HepG2 (cell line): ENCODE measurements around the gene CCDC57. TPM values are rescaled to one million over a fixed set of nuclear protein-coding genes. Genes with fewer than 3 reads are reported as not detected.

ENCODE experiments used
- CBFB ChIP-seq: sonication (generic); formaldehyde crosslinking; IDR thresholded peaks from 2 replicates; pipeline ENCODE4 v1.4.0; 2020; ENCODE audit warnings: missing genetic modification reagents
- DNMT3B ChIP-seq: conservative IDR thresholded peaks from 2 replicates; pipeline ENCODE4 v1.6.1; 2016; ENCODE audit warnings: missing biosample characterization, control low read depth
- ELF3 ChIP-seq: IDR thresholded peaks from 2 replicates; pipeline ENCODE4 v1.6.1; 2016; ENCODE audit warnings: missing genetic modification reagents, missing compliant biosample characterization
- ETV6 ChIP-seq: sonication (generic); formaldehyde crosslinking; conservative IDR thresholded peaks from 2 replicates; pipeline ENCODE4 v1.4.0; 2020; ENCODE audit warnings: missing genetic modification reagents
- FOSL2 ChIP-seq: sonication (generic); formaldehyde crosslinking; IDR thresholded peaks from 2 replicates; pipeline ENCODE4 v1.4.0; 2020; ENCODE audit warnings: missing genetic modification reagents
- GABPB1 ChIP-seq: IDR thresholded peaks from 2 replicates; pipeline ENCODE4 v1.6.1; 2016; ENCODE audit warnings: mild to moderate bottlenecking, missing genetic modification reagents, moderate library complexity, missing compliant biosample characterization
- GATAD2A ChIP-seq: IDR thresholded peaks from 2 replicates; pipeline ENCODE4 v1.6.1; 2016
- GPBP1L1 ChIP-seq: sonication (generic); formaldehyde crosslinking; IDR thresholded peaks from 2 replicates; pipeline ENCODE4 v1.5.0; 2020; ENCODE audit warnings: mild to moderate bottlenecking, missing genetic modification reagents
- IKZF1 ChIP-seq: fragments of 450-650 bp; IDR thresholded peaks from 2 replicates; pipeline ENCODE4 v1.7.1; 2016
- KLF12 ChIP-seq: sonication (generic); formaldehyde crosslinking; IDR thresholded peaks from 2 replicates; pipeline ENCODE4 v1.4.0; 2020; ENCODE audit warnings: missing genetic modification reagents, borderline replicate concordance
- MAF1 ChIP-seq: sonication (generic); formaldehyde crosslinking; IDR thresholded peaks from 2 replicates; pipeline ENCODE4 v1.5.0; 2020; ENCODE audit warnings: missing genetic modification reagents, borderline replicate concordance
- MIER3 ChIP-seq: IDR thresholded peaks from 2 replicates; pipeline ENCODE4 v1.6.1; 2016; ENCODE audit warnings: missing compliant biosample characterization, borderline replicate concordance
- MYC ChIP-seq: sonication (generic); formaldehyde crosslinking; IDR thresholded peaks from 2 replicates; pipeline ENCODE4 v1.9.0; 2021; ENCODE audit warnings: missing genetic modification reagents, borderline replicate concordance
- NR3C1 ChIP-seq: sonication (generic); formaldehyde crosslinking; IDR thresholded peaks from 2 replicates; pipeline ENCODE4 v1.4.0; 2020; ENCODE audit warnings: missing genetic modification reagents
- PTBP1 ChIP-seq: fragments of 200-400 bp; formaldehyde crosslinking; IDR thresholded peaks from 2 replicates; pipeline ENCODE4 v1.6.1; 2018; ENCODE audit warnings: low read length, low read depth; ENCODE audit not compliant: poor library complexity, severe bottlenecking
- RAD51 ChIP-seq: fragments of 450-650 bp; IDR thresholded peaks from 2 replicates; pipeline ENCODE4 v1.6.1; 2016; ENCODE audit warnings: borderline replicate concordance
- RFXAP ChIP-seq: sonication (generic); formaldehyde crosslinking; IDR thresholded peaks from 2 replicates; pipeline ENCODE4 v1.4.0; 2020; ENCODE audit warnings: missing genetic modification reagents, borderline replicate concordance
- RORA ChIP-seq: sonication (generic); formaldehyde crosslinking; IDR thresholded peaks from 2 replicates; pipeline ENCODE4 v1.5.0; 2020; ENCODE audit warnings: mild to moderate bottlenecking, missing genetic modification reagents, moderate library complexity
- SMC3 ChIP-seq: IDR thresholded peaks from 2 replicates; pipeline ENCODE4 v1.6.1; 2011; ENCODE audit warnings: low read length, improper control_type of control experiment
- SYNCRIP ChIP-seq: fragments of 200-400 bp; formaldehyde crosslinking; IDR thresholded peaks from 2 replicates; pipeline ENCODE4 v1.6.1; 2018; ENCODE audit warnings: mild to moderate bottlenecking, low read depth, low read length; ENCODE audit not compliant: insufficient read depth
- TCF7 ChIP-seq: sonication (generic); IDR thresholded peaks from 2 replicates; pipeline ENCODE4 v1.6.1; 2016; ENCODE audit warnings: antibody characterized with exemption, low read depth
- THRA ChIP-seq: sonication (generic); formaldehyde crosslinking; IDR thresholded peaks from 2 replicates; pipeline ENCODE4 v1.4.0; 2020; ENCODE audit warnings: missing genetic modification reagents, borderline replicate concordance
- ZBTB20 ChIP-seq: sonication (generic); formaldehyde crosslinking; IDR thresholded peaks from 2 replicates; pipeline ENCODE4 v1.8.1; 2023; ENCODE audit warnings: missing genetic modification reagents, low read depth, mild to moderate bottlenecking, borderline replicate concordance
- ZBTB43 ChIP-seq: sonication (generic); formaldehyde crosslinking; conservative IDR thresholded peaks from 2 replicates; pipeline ENCODE4 v1.4.0; 2020; ENCODE audit warnings: missing genetic modification reagents
- ZBTB8A ChIP-seq: sonication (generic); formaldehyde crosslinking; IDR thresholded peaks from 2 replicates; pipeline ENCODE4 v1.4.0; 2020; ENCODE audit warnings: mild to moderate bottlenecking, low read depth, missing genetic modification reagents, borderline replicate concordance
- ZNF761 ChIP-seq: sonication (generic); formaldehyde crosslinking; conservative IDR thresholded peaks from 2 replicates; pipeline ENCODE4 v1.4.0; 2020; ENCODE audit warnings: mild to moderate bottlenecking, missing genetic modification reagents
- polyA plus RNA-seq, 8 experiments: library from polyadenylated mRNA; depleted of rRNA in 3 of 8; stranded (reverse) in 7 of 8; unstranded in 1 of 8; fragments of >200 nt; fragmentation: Illumina TruSeq in 4 of 8; extraction: Trizol in 4 of 8; gene quantifications; 2 replicates each; pipeline versions ENCODE4 v1.2.1 to v1.2.3, GENCODE V29; 2011 to 2016; ENCODE audit warnings: low read depth in 4 of 8, missing spikeins in 1 of 8, mixed read lengths in 1 of 8; ENCODE audit not compliant: insufficient read depth in 1 of 8
- total RNA-seq, 5 experiments: library from RNA; depleted of rRNA; stranded (reverse); fragments of >200 nt; fragmentation: Illumina TruSeq; extraction: Trizol; gene quantifications; 2 replicates each; pipeline ENCODE4 v1.2.3, GENCODE V29; 2016; ENCODE audit warnings: low read depth in 1 of 5
- TF ChIP-seq, protein P1 (sequence below): IDR thresholded peaks from 2 replicates; pipeline ENCODE4 v1.6.1; 2016; ENCODE audit warnings: low read depth, control low read depth

CCDC57 gene
- total and polyA plus RNA-seq, 2 of the 13 experiments (the other 11 are each of a cell fraction or from before 2014, with no cell fraction given), result 59.3 to 59.9 TPM

GRCh38 chr17:82231562-82232321 is 19.1 kb upstream of the CCDC57 start (continued):
- peak; percentile 91; the same call in 1 of the 2 replicates for TF ChIP-seq ETV6 (CRISPR knock-in tag)
- peak; percentile 64; the same call in 1 of the 2 replicates for TF ChIP-seq CBFB
- TF ChIP-seq IKZF1, result no peak
- TF ChIP-seq THRA (CRISPR knock-in tag), result peak; percentile 86
- TF ChIP-seq MYC (CRISPR knock-in tag), result peak; percentile 70; the same call in 1 of the 2 replicates
- TF ChIP-seq ZNF761 (CRISPR knock-in tag), result peak; percentile 77; the same call in 1 of the 2 replicates
- TF ChIP-seq SMC3, result no peak
- TF ChIP-seq FOSL2 (CRISPR knock-in tag), result peak; percentile 72
- peak; percentile 43 for TF ChIP-seq PTBP1
- TF ChIP-seq RFXAP (CRISPR knock-in tag), result peak; percentile 77
- TF ChIP-seq, protein P1, sequence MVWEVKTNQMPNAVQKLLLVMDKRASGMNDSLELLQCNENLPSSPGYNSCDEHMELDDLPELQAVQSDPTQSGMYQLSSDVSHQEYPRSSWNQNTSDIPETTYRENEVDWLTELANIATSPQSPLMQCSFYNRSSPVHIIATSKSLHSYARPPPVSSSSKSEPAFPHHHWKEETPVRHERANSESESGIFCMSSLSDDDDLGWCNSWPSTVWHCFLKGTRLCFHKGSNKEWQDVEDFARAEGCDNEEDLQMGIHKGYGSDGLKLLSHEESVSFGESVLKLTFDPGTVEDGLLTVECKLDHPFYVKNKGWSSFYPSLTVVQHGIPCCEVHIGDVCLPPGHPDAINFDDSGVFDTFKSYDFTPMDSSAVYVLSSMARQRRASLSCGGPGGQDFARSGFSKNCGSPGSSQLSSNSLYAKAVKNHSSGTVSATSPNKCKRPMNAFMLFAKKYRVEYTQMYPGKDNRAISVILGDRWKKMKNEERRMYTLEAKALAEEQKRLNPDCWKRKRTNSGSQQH (CRISPR knock-in tag), result no peak
- no peak for TF ChIP-seq RORA (CRISPR knock-in tag)
- peak; percentile 84 for TF ChIP-seq GATAD2A (CRISPR knock-in tag)
- TF ChIP-seq ZBTB20 (CRISPR knock-in tag), result peak; percentile 64
- no peak for TF ChIP-seq NR3C1 (CRISPR knock-in tag)
- TF ChIP-seq ZBTB8A (CRISPR knock-in tag), result 0 out of 2 replicates have a peak, but pooled peaks have one; percentile 44
- no peak for TF ChIP-seq SYNCRIP
- no peak for TF ChIP-seq GPBP1L1 (CRISPR knock-in tag)
- TF ChIP-seq MIER3, result peak; percentile 85; the same call in 1 of the 2 replicates
- no peak for TF ChIP-seq RAD51
- TF ChIP-seq ZBTB43 (CRISPR knock-in tag), result 0 out of 2 replicates have a peak, but pooled peaks have one; percentile 34
- peak; percentile 83 for TF ChIP-seq GABPB1
- peak; percentile 86; the same call in 1 of the 2 replicates for TF ChIP-seq KLF12 (CRISPR knock-in tag)
- 0 out of 2 replicates have a peak, but pooled peaks have one; percentile 86 for TF ChIP-seq MAF1
- TF ChIP-seq TCF7, result no peak
- TF ChIP-seq ELF3 (CRISPR knock-in tag), result peak; percentile 99
- no peak; the same call in 1 of the 2 replicates for TF ChIP-seq DNMT3B
